AG04449 (cell line): ENCODE results near the gene CERK.
A peak's percentile ranks its signal among the peaks of the same experiment; 100 is the strongest.
"Not testable (repeated sequence)": the region's sequence is repeated elsewhere in the genome, so short reads cannot be mapped to it uniquely, and the experiment has no call there.

ENCODE experiments used
- CTCF ChIA-PET: fragments of 350-600 bp; formaldehyde crosslinking; extraction: SDS; loops from one replicate; lab custom pipeline; 2021; ENCODE audit warnings: antibody characterized with exemption; lab: Yijun Ruan, JAX
- POLR2A ChIA-PET: fragments of 400-600, 350-600 bp; formaldehyde crosslinking; extraction: SDS; loops from one replicate; lab custom pipeline; 2020; ENCODE audit warnings: antibody characterized with exemption, inconsistent platforms; lab: Yijun Ruan, JAX
- DNase-seq: peaks from one replicate; pipeline ENCODE4 v3.0.0-alpha.2; 2010; ENCODE audit warnings: low read depth, low spot score
- H3K4me3 ChIP-seq: 2 replicates; pipeline ENCODE4 v1.5.1; 2011; ENCODE audit warnings: low read depth, mild to moderate bottlenecking, control low read depth, low read length
- TF ChIP-seq, protein P1 (sequence below): IDR thresholded peaks from one replicate; pipeline ENCODE4 v1.5.1; 2011; ENCODE audit warnings: mild to moderate bottlenecking, moderate library complexity, low read length, control low read depth, inconsistent platforms; ENCODE audit not compliant: insufficient read depth; ENCODE audit errors: missing control alignments

CERK gene

GRCh38 chr22:46646531-46647215, 91.4 kb downstream of the CERK start:
- ChIA-PET CTCF (no interaction called here), POLR2A (no interaction called here)
- H3K4me3 ChIP-seq: no peak overlapping the region
- TF ChIP-seq, protein P1, sequence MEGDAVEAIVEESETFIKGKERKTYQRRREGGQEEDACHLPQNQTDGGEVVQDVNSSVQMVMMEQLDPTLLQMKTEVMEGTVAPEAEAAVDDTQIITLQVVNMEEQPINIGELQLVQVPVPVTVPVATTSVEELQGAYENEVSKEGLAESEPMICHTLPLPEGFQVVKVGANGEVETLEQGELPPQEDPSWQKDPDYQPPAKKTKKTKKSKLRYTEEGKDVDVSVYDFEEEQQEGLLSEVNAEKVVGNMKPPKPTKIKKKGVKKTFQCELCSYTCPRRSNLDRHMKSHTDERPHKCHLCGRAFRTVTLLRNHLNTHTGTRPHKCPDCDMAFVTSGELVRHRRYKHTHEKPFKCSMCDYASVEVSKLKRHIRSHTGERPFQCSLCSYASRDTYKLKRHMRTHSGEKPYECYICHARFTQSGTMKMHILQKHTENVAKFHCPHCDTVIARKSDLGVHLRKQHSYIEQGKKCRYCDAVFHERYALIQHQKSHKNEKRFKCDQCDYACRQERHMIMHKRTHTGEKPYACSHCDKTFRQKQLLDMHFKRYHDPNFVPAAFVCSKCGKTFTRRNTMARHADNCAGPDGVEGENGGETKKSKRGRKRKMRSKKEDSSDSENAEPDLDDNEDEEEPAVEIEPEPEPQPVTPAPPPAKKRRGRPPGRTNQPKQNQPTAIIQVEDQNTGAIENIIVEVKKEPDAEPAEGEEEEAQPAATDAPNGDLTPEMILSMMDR: no peak
- DNase-seq: no peak

GRCh38 chr22:46642840-46643480, 95.1 kb downstream of the CERK start:
- DNase-seq, H3K4me3 ChIP-seq, POLR2A ChIA-PET, CTCF ChIA-PET: not testable (repeated sequence)

- H3K4me3 ChIP-seq: no peak overlapping the region
- ChIA-PET POLR2A (no interaction called here), CTCF (no interaction called here)
- TF ChIP-seq, protein P1: no peak
- peak; percentile 5 for DNase-seq
Observed at GRCh38 chr22:46641811-46642266, 96.2 kb downstream of the CERK start.

DNA sequence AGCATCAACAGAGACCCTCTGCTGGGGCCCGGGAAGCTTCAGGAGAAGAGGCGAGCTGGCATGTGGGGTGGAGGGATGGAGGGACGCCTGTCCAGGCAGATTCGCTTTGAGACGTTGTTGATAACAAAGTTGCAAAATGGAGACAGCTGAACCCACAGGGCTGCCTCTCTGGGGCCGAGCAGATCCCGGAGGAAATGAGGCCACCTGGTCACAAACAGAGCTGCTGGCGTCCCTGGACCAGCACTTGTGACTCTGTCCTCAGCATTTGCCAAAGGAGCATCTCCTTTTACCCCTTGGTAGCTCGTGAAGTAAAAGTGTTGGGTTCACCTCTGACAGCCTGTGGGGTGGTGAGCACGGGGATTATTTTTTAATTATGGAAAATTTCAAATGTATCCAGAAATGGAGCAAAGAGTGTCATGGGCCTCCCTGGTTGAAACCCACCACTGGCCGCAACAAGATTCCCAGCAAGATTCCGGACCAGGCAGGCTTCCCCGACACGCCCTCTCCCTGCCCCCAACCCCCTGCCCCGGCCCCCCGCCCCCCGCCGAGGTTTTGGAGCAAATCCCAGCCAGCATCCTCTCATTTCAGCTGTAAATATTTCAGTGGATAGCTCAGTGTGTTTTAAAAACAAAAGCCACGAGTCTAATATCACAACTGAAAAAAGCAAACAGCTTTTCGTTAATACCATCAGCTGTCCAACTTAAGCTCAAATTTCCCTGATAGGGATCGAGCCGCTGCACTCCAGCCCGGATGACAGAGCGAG, 97.6 kb downstream of the CERK start:
- CTCF ChIA-PET: interaction anchor here (0.7 kb wide), 1 partner anchor 12 kb away, joined by 3 read pairs; no protein-coding TSS in a partner anchor

GRCh38 chr22:46639843-46640242, 98.2 kb downstream of the CERK start:
- no peak overlapping the region for H3K4me3 ChIP-seq
- no peak for DNase-seq
- CTCF ChIA-PET: no interaction called here
- POLR2A ChIA-PET: no interaction called here
- TF ChIP-seq, protein P1: no peak

More for the DNA sequence above, 97.6 kb downstream of the CERK start:
- TF ChIP-seq, protein P1: no peak
- DNase-seq: no peak
- H3K4me3 ChIP-seq: no peak overlapping the region
- POLR2A ChIA-PET: no interaction called here

GRCh38 chr22:46638601-46639431, 99.2 kb downstream of the CERK start:
- POLR2A ChIA-PET: no interaction called here
- CTCF ChIA-PET: no interaction called here
- TF ChIP-seq, protein P1: no peak
- peak; percentile 10 for DNase-seq
- no peak overlapping the region for H3K4me3 ChIP-seq
